Liver (tissue), 9 donors: ENCODE results near the gene ECHDC3. TPM values are rescaled to one million over a fixed set of nuclear protein-coding genes. Genes with fewer than 3 reads are reported as not detected.
A peak's percentile ranks its signal among the peaks of the same experiment; 100 is the strongest.

Experiments
- DNase-seq: peaks from one replicate; pipeline ENCODE4 v3.0.0-alpha.2; 2017; ENCODE audit warnings: low spot score
- H3K27ac ChIP-seq, 2 donors: one replicate each; pipeline ENCODE4 v1.7.0; 2013; ENCODE audit warnings: inconsistent platforms in 2 of 2, low read length in 2 of 2, control low read depth in 1 of 2, low read depth in 1 of 2, mild to moderate bottlenecking in 1 of 2
- H3K27me3 ChIP-seq, 4 donors: one replicate each; pipeline versions ENCODE4 v1.6.1 to v1.7.0; 2013; ENCODE audit warnings: low read length in 3 of 4, inconsistent platforms in 1 of 4, mild to moderate bottlenecking in 1 of 4, moderate library complexity in 1 of 4; ENCODE audit not compliant: control insufficient read depth in 4 of 4, insufficient read depth in 4 of 4
- H3K36me3 ChIP-seq, 4 donors: one replicate each; pipeline versions ENCODE4 v1.6.1 to v1.7.0; 2013; ENCODE audit warnings: low read length in 3 of 4, mild to moderate bottlenecking in 3 of 4, low read depth in 1 of 4, moderate library complexity in 1 of 4; ENCODE audit not compliant: control insufficient read depth in 4 of 4, insufficient read depth in 3 of 4
- H3K4me1 ChIP-seq, 4 donors: one replicate each; pipeline versions ENCODE4 v1.6.1 to v1.7.0; 2013; ENCODE audit warnings: low read length in 3 of 4, mild to moderate bottlenecking in 3 of 4, moderate library complexity in 1 of 4; ENCODE audit not compliant: control insufficient read depth in 4 of 4, insufficient read depth in 4 of 4
- H3K4me3 ChIP-seq, 3 donors: one replicate each; pipeline versions ENCODE4 v1.6.1 to v1.7.0; 2013; ENCODE audit warnings: low read length in 3 of 3, control low read depth in 1 of 3, low read depth in 1 of 3, mild to moderate bottlenecking in 1 of 3
- H3K9ac ChIP-seq, 2 donors: one replicate each; pipeline ENCODE4 v1.7.0; 2013; ENCODE audit warnings: low read length in 2 of 2, mild to moderate bottlenecking in 2 of 2, moderate library complexity in 2 of 2, control low read depth in 1 of 2, low read depth in 1 of 2
- H3K9me3 ChIP-seq, 4 donors: one replicate each; pipeline versions ENCODE4 v1.6.1 to v1.7.0; 2013; ENCODE audit warnings: low read length in 3 of 4; ENCODE audit not compliant: control insufficient read depth in 4 of 4
- EGR1 ChIP-seq, 2 donors: IDR thresholded peaks; 2 replicates each; pipeline ENCODE4 v1.6.1; 2016 to 2018; ENCODE audit warnings: antibody characterized with exemption in 2 of 2, low read depth in 2 of 2
- FOXA1 ChIP-seq: IDR thresholded peaks from 2 replicates; pipeline ENCODE4 v1.6.1; 2016; ENCODE audit warnings: antibody characterized with exemption
- FOXA2 ChIP-seq: IDR thresholded peaks from 2 replicates; pipeline ENCODE4 v1.6.1; 2016; ENCODE audit warnings: antibody characterized with exemption
- HNF4A ChIP-seq, 2 donors: conservative IDR thresholded peaks; 2 replicates each; pipeline ENCODE4 v1.6.1; 2016; ENCODE audit warnings: antibody characterized with exemption in 2 of 2, mild to moderate bottlenecking in 2 of 2
- JUND ChIP-seq, 2 donors: IDR thresholded peaks; 2 replicates each; pipeline ENCODE4 v1.6.1; 2016; ENCODE audit warnings: antibody characterized with exemption in 2 of 2
- NR2F2 ChIP-seq: IDR thresholded peaks from 2 replicates; pipeline ENCODE4 v1.6.1; 2016; ENCODE audit warnings: antibody characterized with exemption
- RAD21 ChIP-seq, 2 donors: IDR thresholded peaks; 2 replicates each; pipeline ENCODE4 v1.6.1; 2016; ENCODE audit warnings: antibody characterized with exemption in 2 of 2, mild to moderate bottlenecking in 2 of 2
- RXRA ChIP-seq, 2 donors: IDR thresholded peaks; 2 replicates each; pipeline ENCODE4 v1.6.1; 2017 to 2018; ENCODE audit warnings: antibody characterized with exemption in 2 of 2, mild to moderate bottlenecking in 1 of 2
- SP1 ChIP-seq: IDR thresholded peaks from 2 replicates; pipeline ENCODE4 v1.6.1; 2018; ENCODE audit warnings: antibody characterized with exemption, mild to moderate bottlenecking
- YY1 ChIP-seq: IDR thresholded peaks from 2 replicates; pipeline ENCODE4 v1.6.1; 2016; ENCODE audit warnings: antibody characterized with exemption, mild to moderate bottlenecking
- WGBS: extraction: QIAGEN DNeasy Blood & Tissue Kit; methylation state at CpG from one replicate; pipeline ENCODE4 v1.1.7; 2013; 5-methylcytosine and 5-hydroxymethylcytosine counted together
- polyA plus RNA-seq, 2 donors: library from polyadenylated mRNA; stranded (reverse) in 1 of 2; unstranded in 1 of 2; fragments of 200-250 nt in 1 of 2; fragments of >200 nt in 1 of 2; fragmentation: Nextera tagmentation in 1 of 2; extraction: Ambion mirVana in 1 of 2; gene quantifications; one replicate each; pipeline versions ENCODE4 v1.2.1 to v1.2.3, GENCODE V29; 2013 to 2015
- total RNA-seq, 2 donors: library from RNA; depleted of rRNA; stranded (reverse); fragments of >200 nt; gene quantifications; one replicate each; pipeline ENCODE4 v1.2.3, GENCODE V29; 2014
- TF ChIP-seq, protein P1 (sequence below): IDR thresholded peaks from 2 replicates; pipeline ENCODE4 v1.6.1; 2016; ENCODE audit warnings: antibody characterized with exemption
- TF ChIP-seq, protein P2 (sequence below): IDR thresholded peaks from 2 replicates; pipeline ENCODE4 v1.6.1; 2016; ENCODE audit warnings: antibody characterized with exemption
- TF ChIP-seq, protein P3 (sequence below): IDR thresholded peaks from 2 replicates; pipeline ENCODE4 v1.6.1; 2016; ENCODE audit warnings: antibody characterized with exemption, mild to moderate bottlenecking
- TF ChIP-seq, protein P4 (sequence below): fragments of 150-350 bp; IDR thresholded peaks from 2 replicates; pipeline ENCODE4 v1.5.1; 2017; ENCODE audit warnings: improper control_type of control experiment, low read depth, low read length; ENCODE audit not compliant: missing input control
- donor health status: healthy.
- donor health status: healthy.
- donor health status: healthy.
- donor health status: healthy.
- donor health status: healthy.

Gene ECHDC3
- total and polyA plus RNA-seq, 4 donors = 6.1 to 144 (median 97.3) TPM

DNA sequence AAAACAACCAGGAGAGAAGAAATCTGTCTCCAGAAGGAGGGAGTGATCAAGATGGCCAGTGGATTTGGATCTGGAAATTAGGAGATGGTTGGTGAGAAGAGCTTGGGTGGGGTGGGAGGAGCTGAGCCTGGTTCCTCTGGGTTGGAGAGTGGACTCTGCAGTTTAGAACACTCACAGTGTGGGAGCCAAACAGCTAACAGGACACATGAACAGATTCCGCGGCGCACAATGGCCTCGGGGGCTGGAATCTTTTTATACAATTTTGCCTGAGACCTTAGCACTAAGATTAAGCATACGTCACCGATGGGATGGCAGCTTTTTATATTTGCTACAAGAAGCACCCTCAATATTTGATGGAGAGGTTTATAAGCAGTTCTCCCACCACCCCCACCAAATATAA lies 2.9 kb downstream of the ECHDC3 start:
- Histone ChIP-seq H3K9me3 (no peaks in the 10 kb centered on the region), H3K27ac (no peak overlapping the region), H3K27me3 (no peaks in the 10 kb centered on the region), H3K4me3 (no peak overlapping the region), H3K36me3 (peaks cover 1 to 8% (median 5%) of the 10 kb centered on the region in 4 donors), H3K9ac (no peak overlapping the region), H3K4me1 (peaks cover 4 to 39% (median 31%) of the 10 kb centered on the region in 4 donors)
- WGBS = 82% methylated on average over 6 of the region's 6 CpGs
- no peak for DNase-seq
- TF ChIP-seq, protein P1, sequence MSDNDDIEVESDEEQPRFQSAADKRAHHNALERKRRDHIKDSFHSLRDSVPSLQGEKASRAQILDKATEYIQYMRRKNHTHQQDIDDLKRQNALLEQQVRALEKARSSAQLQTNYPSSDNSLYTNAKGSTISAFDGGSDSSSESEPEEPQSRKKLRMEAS = no peak
- TF ChIP-seq NR2F2 = no peak
- TF ChIP-seq, protein P2, sequence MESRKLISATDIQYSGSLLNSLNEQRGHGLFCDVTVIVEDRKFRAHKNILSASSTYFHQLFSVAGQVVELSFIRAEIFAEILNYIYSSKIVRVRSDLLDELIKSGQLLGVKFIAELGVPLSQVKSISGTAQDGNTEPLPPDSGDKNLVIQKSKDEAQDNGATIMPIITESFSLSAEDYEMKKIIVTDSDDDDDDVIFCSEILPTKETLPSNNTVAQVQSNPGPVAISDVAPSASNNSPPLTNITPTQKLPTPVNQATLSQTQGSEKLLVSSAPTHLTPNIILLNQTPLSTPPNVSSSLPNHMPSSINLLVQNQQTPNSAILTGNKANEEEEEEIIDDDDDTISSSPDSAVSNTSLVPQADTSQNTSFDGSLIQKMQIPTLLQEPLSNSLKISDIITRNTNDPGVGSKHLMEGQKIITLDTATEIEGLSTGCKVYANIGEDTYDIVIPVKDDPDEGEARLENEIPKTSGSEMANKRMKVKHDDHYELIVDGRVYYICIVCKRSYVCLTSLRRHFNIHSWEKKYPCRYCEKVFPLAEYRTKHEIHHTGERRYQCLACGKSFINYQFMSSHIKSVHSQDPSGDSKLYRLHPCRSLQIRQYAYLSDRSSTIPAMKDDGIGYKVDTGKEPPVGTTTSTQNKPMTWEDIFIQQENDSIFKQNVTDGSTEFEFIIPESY = no peak
- no peak for TF ChIP-seq FOXA1
- no peak for TF ChIP-seq FOXA2
- TF ChIP-seq YY1 = no peak
- TF ChIP-seq SP1 = no peak
- TF ChIP-seq RXRA (IDR thresholded peaks at IDR 0.05) = no peak
- TF ChIP-seq JUND (IDR thresholded peaks at IDR 0.05) = no peak
- TF ChIP-seq, protein P3, sequence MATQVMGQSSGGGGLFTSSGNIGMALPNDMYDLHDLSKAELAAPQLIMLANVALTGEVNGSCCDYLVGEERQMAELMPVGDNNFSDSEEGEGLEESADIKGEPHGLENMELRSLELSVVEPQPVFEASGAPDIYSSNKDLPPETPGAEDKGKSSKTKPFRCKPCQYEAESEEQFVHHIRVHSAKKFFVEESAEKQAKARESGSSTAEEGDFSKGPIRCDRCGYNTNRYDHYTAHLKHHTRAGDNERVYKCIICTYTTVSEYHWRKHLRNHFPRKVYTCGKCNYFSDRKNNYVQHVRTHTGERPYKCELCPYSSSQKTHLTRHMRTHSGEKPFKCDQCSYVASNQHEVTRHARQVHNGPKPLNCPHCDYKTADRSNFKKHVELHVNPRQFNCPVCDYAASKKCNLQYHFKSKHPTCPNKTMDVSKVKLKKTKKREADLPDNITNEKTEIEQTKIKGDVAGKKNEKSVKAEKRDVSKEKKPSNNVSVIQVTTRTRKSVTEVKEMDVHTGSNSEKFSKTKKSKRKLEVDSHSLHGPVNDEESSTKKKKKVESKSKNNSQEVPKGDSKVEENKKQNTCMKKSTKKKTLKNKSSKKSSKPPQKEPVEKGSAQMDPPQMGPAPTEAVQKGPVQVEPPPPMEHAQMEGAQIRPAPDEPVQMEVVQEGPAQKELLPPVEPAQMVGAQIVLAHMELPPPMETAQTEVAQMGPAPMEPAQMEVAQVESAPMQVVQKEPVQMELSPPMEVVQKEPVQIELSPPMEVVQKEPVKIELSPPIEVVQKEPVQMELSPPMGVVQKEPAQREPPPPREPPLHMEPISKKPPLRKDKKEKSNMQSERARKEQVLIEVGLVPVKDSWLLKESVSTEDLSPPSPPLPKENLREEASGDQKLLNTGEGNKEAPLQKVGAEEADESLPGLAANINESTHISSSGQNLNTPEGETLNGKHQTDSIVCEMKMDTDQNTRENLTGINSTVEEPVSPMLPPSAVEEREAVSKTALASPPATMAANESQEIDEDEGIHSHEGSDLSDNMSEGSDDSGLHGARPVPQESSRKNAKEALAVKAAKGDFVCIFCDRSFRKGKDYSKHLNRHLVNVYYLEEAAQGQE = no peak

DNA sequence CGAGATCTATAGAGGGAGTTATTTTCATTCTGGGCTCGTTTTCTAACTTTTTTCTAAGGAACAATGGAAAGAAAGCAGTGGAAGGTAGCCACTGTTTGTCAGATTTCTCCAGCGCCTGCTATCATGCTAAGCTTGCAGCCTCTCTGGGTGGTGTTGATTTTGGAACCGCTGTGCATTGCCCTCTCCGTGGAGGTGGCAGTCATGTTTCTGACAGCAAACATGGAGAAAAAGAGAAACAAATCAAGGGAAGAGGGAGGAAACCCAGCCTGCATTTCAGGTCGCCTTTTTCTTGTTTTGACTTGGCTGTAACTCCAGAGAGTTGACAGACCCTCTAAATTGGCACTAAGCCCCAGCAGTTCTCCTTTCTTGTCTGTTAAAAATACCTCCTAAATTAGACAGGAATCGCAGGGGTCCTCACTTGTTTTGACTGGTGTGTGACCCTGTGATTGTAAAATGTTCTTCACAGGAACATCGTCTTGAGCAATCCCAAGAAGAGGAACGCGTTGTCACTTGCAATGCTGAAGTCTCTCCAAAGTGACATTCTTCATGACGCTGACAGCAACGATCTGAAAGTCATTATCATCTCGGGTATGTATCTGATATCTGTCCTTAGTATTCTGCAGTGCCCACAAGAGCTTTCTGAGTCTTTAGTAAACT lies 4.8 kb downstream of the ECHDC3 start:
- peak overlapping the region; percentile 47 to 68 for H3K27ac ChIP-seq
- H3K4me3 ChIP-seq = no peak overlapping the region
- TF ChIP-seq FOXA2 (peak; percentile 80), YY1 (peak; percentile 79), EGR1 (IDR thresholded peaks at IDR 0.05; ENCODE audit: low read depth in 2 of 2) (no peak), FOXA1 (peak; percentile 70), SP1 (peak; percentile 71), RXRA (IDR thresholded peaks at IDR 0.05) (peak in 1 of 2 donors; percentile 49), RAD21 (IDR thresholded peaks at IDR 0.05) (peak in 1 of 2 donors; percentile 4), HNF4A (conservative IDR thresholded peaks at IDR 0.05) (peak in 1 of 2 donors; percentile 41), NR2F2 (peak; percentile 80)
- TF ChIP-seq, protein P2 = no peak
- TF ChIP-seq, protein P4, sequence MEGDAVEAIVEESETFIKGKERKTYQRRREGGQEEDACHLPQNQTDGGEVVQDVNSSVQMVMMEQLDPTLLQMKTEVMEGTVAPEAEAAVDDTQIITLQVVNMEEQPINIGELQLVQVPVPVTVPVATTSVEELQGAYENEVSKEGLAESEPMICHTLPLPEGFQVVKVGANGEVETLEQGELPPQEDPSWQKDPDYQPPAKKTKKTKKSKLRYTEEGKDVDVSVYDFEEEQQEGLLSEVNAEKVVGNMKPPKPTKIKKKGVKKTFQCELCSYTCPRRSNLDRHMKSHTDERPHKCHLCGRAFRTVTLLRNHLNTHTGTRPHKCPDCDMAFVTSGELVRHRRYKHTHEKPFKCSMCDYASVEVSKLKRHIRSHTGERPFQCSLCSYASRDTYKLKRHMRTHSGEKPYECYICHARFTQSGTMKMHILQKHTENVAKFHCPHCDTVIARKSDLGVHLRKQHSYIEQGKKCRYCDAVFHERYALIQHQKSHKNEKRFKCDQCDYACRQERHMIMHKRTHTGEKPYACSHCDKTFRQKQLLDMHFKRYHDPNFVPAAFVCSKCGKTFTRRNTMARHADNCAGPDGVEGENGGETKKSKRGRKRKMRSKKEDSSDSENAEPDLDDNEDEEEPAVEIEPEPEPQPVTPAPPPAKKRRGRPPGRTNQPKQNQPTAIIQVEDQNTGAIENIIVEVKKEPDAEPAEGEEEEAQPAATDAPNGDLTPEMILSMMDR = no peak
- H3K27me3 ChIP-seq = no peaks in the 10 kb centered on the region
- no peaks in the 10 kb centered on the region for H3K9me3 ChIP-seq
- H3K36me3 ChIP-seq = peaks cover 1 to 14% (median 10%) of the 10 kb centered on the region in 4 donors
- 26% methylated on average over 13 of the region's 13 CpGs for WGBS
- H3K4me1 ChIP-seq = peaks cover 4 to 33% (median 28%) of the 10 kb centered on the region in 4 donors
- H3K9ac ChIP-seq = peak overlapping the region; percentile 36 to 42
- DNase-seq = no peak
